ENCODE data around the gene CLDN9. TPM values are rescaled to one million over a fixed set of nuclear protein-coding genes. Genes with fewer than 3 reads are reported as not detected.

The CLDN9 gene
- total RNA-seq, 1 donor from 2014 or later = 0.48 TPM

GRCh38 chr16:3017794-3018506, 5.2 kb downstream of the CLDN9 start, which contains the start of gene CLDN6:
CLDN6 (minus strand) TSS chr16:3018183; CDS start chr16:3016021, 2,162 bp downstream.
- no peak within 1 kb of the TSS for H3K9ac ChIP-seq (ENCODE audit: low read length)
- no peaks in the 10 kb centered on the region for H3K27me3 Mint-ChIP-seq (ENCODE audit: low read depth, unreplicated experiment)
- peaks cover 5% of the 10 kb centered on the region for H3K79me2 ChIP-seq (ENCODE audit: insufficient read depth, low read length)
- no peak within 1 kb of the TSS for H3K4me3 ChIP-seq (ENCODE audit: insufficient read depth, low read depth, low read length)
- H3K9me3 Mint-ChIP-seq (ENCODE audit: unreplicated experiment) = no peaks in the 10 kb centered on the region
- H3K4me2 ChIP-seq (ENCODE audit: low read length) = peak within 1 kb of the TSS; percentile 62
- H4K20me1 ChIP-seq (ENCODE audit: insufficient read depth, low read length) = peaks cover 6% of the 10 kb centered on the region
- no peak within 1 kb of the TSS for H3K27ac ChIP-seq (ENCODE audit: low read depth, low read length)
- H3K4me1 ChIP-seq (ENCODE audit: insufficient read depth, low read length) = peaks cover 24% of the 10 kb centered on the region
- peaks cover 5% of the 10 kb centered on the region for H3K36me3 Mint-ChIP-seq (ENCODE audit: low read depth, unreplicated experiment)
- H3K4me1 Mint-ChIP-seq (ENCODE audit: low read depth, unreplicated experiment) = peaks cover 15% of the 10 kb centered on the region
- TF ChIP-seq, protein P1, sequence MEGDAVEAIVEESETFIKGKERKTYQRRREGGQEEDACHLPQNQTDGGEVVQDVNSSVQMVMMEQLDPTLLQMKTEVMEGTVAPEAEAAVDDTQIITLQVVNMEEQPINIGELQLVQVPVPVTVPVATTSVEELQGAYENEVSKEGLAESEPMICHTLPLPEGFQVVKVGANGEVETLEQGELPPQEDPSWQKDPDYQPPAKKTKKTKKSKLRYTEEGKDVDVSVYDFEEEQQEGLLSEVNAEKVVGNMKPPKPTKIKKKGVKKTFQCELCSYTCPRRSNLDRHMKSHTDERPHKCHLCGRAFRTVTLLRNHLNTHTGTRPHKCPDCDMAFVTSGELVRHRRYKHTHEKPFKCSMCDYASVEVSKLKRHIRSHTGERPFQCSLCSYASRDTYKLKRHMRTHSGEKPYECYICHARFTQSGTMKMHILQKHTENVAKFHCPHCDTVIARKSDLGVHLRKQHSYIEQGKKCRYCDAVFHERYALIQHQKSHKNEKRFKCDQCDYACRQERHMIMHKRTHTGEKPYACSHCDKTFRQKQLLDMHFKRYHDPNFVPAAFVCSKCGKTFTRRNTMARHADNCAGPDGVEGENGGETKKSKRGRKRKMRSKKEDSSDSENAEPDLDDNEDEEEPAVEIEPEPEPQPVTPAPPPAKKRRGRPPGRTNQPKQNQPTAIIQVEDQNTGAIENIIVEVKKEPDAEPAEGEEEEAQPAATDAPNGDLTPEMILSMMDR (IDR thresholded peaks at IDR 0.05; ENCODE audit: insufficient read depth, low read depth, low read length) = peak; percentile 21
- no peak for TF ChIP-seq EZH2 (IDR thresholded peaks at IDR 0.05; ENCODE audit: insufficient read depth, low read length)
- FAIRE-seq (no peak), DNase-seq (ENCODE audit: low read depth) (no peak)
- peak within 1 kb of the TSS; percentile 10 for H2AFZ ChIP-seq (ENCODE audit: low read depth, low read length)
- H3K36me3 ChIP-seq (ENCODE audit: insufficient read depth, low read length) = no peaks in the 10 kb centered on the region
- H3K4me3 Mint-ChIP-seq (ENCODE audit: unreplicated experiment) = peak within 1 kb of the TSS; percentile 92
- no peaks in the 10 kb centered on the region for H3K9me3 ChIP-seq (ENCODE audit: insufficient read depth, low read depth, low read length)
- peak within 1 kb of the TSS; percentile 95 for H3K27ac Mint-ChIP-seq (ENCODE audit: unreplicated experiment)
- H3K27me3 ChIP-seq (ENCODE audit: insufficient read depth, low read length) = peaks cover 11% of the 10 kb centered on the region

DNA sequence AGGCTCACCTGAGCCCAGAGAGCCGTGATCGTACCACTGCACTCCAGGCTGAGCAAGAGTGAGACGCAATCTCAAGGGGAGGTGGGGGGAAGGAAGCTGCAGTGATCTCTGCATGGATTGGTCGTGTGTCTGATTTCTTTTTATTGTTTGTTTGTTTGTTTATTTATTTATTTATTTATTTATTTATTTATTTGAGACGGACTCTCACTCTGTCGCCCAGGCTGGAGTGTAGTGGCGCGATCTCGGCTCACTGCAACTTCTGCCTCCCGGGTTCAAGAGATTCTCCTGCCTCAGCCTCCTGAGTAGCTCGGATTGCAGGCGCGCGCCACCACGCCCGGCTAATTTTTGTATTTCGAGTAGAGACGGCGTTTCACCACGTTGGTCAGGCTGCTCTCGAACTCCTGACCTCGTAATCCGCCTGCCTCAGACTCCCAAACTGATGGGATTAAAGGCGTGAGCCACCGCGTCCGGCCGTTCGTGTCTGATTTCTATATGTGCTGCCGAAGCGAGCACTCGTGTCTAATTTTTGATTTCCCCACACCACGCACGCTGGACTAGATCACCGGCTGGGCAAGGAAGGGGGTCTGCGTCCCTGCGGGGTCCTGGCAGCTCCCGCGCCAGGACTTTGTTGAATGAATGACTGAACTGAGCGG, 7.0 kb downstream of the CLDN9 start:
- no peaks in the 10 kb centered on the region for H3K36me3 ChIP-seq (ENCODE audit: insufficient read depth, low read length)
- peak overlapping the region; percentile 100 for H3K27ac ChIP-seq (ENCODE audit: low read depth, low read length)
- H3K79me2 ChIP-seq (ENCODE audit: insufficient read depth, low read length) = peaks cover 5% of the 10 kb centered on the region
- peak overlapping the region; percentile 90 for H3K27ac Mint-ChIP-seq (ENCODE audit: unreplicated experiment)
- H3K36me3 Mint-ChIP-seq (ENCODE audit: low read depth, unreplicated experiment) = peaks cover 5% of the 10 kb centered on the region
- H3K4me2 ChIP-seq (ENCODE audit: low read length) = peak overlapping the region; percentile 88
- peak overlapping the region; percentile 99 for H3K9ac ChIP-seq (ENCODE audit: low read length)
- peak overlapping the region; percentile 68 for H2AFZ ChIP-seq (ENCODE audit: low read depth, low read length)
- no peaks in the 10 kb centered on the region for H3K9me3 ChIP-seq (ENCODE audit: insufficient read depth, low read depth, low read length)
- H3K4me3 ChIP-seq (ENCODE audit: insufficient read depth, low read depth, low read length) = peak overlapping the region; percentile 52
- peaks cover 6% of the 10 kb centered on the region for H4K20me1 ChIP-seq (ENCODE audit: insufficient read depth, low read length)
- no peak for FAIRE-seq
- peaks cover 18% of the 10 kb centered on the region for H3K4me1 Mint-ChIP-seq (ENCODE audit: low read depth, unreplicated experiment)
- TF ChIP-seq, protein P1 (IDR thresholded peaks at IDR 0.05; ENCODE audit: insufficient read depth, low read depth, low read length) = no peak
- no peak for TF ChIP-seq EZH2 (IDR thresholded peaks at IDR 0.05; ENCODE audit: insufficient read depth, low read length)
- DNase-seq (ENCODE audit: low read depth) = no peak
- H3K9me3 Mint-ChIP-seq (ENCODE audit: unreplicated experiment) = no peaks in the 10 kb centered on the region
- H3K4me1 ChIP-seq (ENCODE audit: insufficient read depth, low read length) = peaks cover 29% of the 10 kb centered on the region
- peak overlapping the region; percentile 90 for H3K4me3 Mint-ChIP-seq (ENCODE audit: unreplicated experiment)
- no peaks in the 10 kb centered on the region for H3K27me3 ChIP-seq (ENCODE audit: insufficient read depth, low read length)
- H3K27me3 Mint-ChIP-seq (ENCODE audit: low read depth, unreplicated experiment) = no peaks in the 10 kb centered on the region

Data from astrocyte (in vitro differentiated cells and primary cell).